H1 (cell line): ENCODE results near the gene PDPK1. TPM values are rescaled to one million over a fixed set of nuclear protein-coding genes. Genes with fewer than 3 reads are reported as not detected.
"Not testable (repeated sequence)": the region's sequence is repeated elsewhere in the genome, so short reads cannot be mapped to it uniquely, and the experiment has no call there.

Experiments used
- CTCF ChIA-PET: fragments of 300-600 bp; sonication (Branson Sonifier 250); formaldehyde crosslinking; loops from one replicate; lab custom pipeline; 2021; ENCODE audit not compliant: partially characterized antibody; lab: Charles Lee
- POLR2A ChIA-PET: fragments of 300-600 bp; sonication (Branson Sonifier 250); formaldehyde crosslinking; loops from one replicate; lab custom pipeline; 2021; ENCODE audit warnings: inconsistent platforms; ENCODE audit not compliant: partially characterized antibody; lab: Charles Lee
- DNase-seq, 2 experiments: peaks; one replicate each; pipeline versions ENCODE4 v3.0.0 to v3.0.0-alpha.2; 2010 to 2022; ENCODE audit warnings: low spot score in 2 of 2, low read depth in 1 of 2, mixed read lengths in 1 of 2
- FAIRE-seq: peaks from 2 replicates; lab custom pipeline; 2011; peaks lifted over from hg19 to GRCh38; lab: Jason Lieb, UNC
- H2AFZ ChIP-seq: 2 replicates; pipeline ENCODE4 v1.8.1; 2012; ENCODE audit warnings: low read length, inconsistent platforms
- H2AK5ac ChIP-seq: 2 replicates; pipeline ENCODE4 v1.6.1; 2013; ENCODE audit warnings: low read depth, low read length
- H2BK120ac ChIP-seq: replicated peaks from 2 replicates; pipeline ENCODE3; 2013; ENCODE audit warnings: low read depth, low read length, inconsistent platforms
- H2BK12ac ChIP-seq: 2 replicates; pipeline ENCODE4 v1.6.1; 2013; ENCODE audit warnings: low read depth, low read length
- H2BK15ac ChIP-seq: 2 replicates; pipeline ENCODE4 v1.6.1; 2013; ENCODE audit warnings: low read length
- H2BK20ac ChIP-seq: 2 replicates; pipeline ENCODE4 v1.6.1; 2013; ENCODE audit warnings: low read length
- H2BK5ac ChIP-seq: 2 replicates; pipeline ENCODE4 v1.6.1; 2013; ENCODE audit warnings: low read depth, low read length
- H3K14ac ChIP-seq: 2 replicates; pipeline ENCODE4 v1.6.1; 2013; ENCODE audit warnings: inconsistent platforms; ENCODE audit not compliant: insufficient read length
- H3K18ac ChIP-seq: 2 replicates; pipeline ENCODE4 v1.6.1; 2013; ENCODE audit warnings: low read length; ENCODE audit errors: extremely low read depth
- H3K23ac ChIP-seq: 2 replicates; pipeline ENCODE4 v1.6.1; 2013; ENCODE audit warnings: inconsistent platforms; ENCODE audit not compliant: insufficient read length
- H3K23me2 ChIP-seq: 2 replicates; pipeline ENCODE4 v1.6.1; 2013; ENCODE audit warnings: low read depth, low read length
- H3K27ac ChIP-seq: 2 replicates; pipeline ENCODE4 v1.6.1; 2011; ENCODE audit warnings: low read depth, low read length, inconsistent platforms
- H3K27me3 ChIP-seq, 4 experiments: replicated peaks in 1 of 4; 1 replicate in 1 of 4; 2 replicates in 3 of 4; pipeline versions ENCODE4 v1.6.1 to v1.8.1; 2011 to 2013; ENCODE audit warnings: low read length in 3 of 4, mild to moderate bottlenecking in 3 of 4, inconsistent platforms in 2 of 4, mixed read lengths in 2 of 4, moderate library complexity in 1 of 4; ENCODE audit not compliant: control insufficient read depth in 3 of 4, insufficient read depth in 3 of 4; ENCODE audit errors: extremely low read depth in 1 of 4
- H3K36me3 ChIP-seq, 4 experiments: 2 replicates each; pipeline versions ENCODE4 v1.6.1 to v1.8.1; 2011 to 2013; ENCODE audit warnings: mild to moderate bottlenecking in 4 of 4, low read length in 3 of 4, moderate library complexity in 2 of 4, control low read depth in 1 of 4, inconsistent platforms in 1 of 4; ENCODE audit not compliant: insufficient read depth in 4 of 4, control insufficient read depth in 2 of 4
- H3K4ac ChIP-seq: replicated peaks from 2 replicates; pipeline ENCODE3; 2013; ENCODE audit warnings: low read length, low read depth, mixed read lengths, inconsistent platforms; ENCODE audit not compliant: insufficient read length
- H3K4me1 ChIP-seq, 4 experiments: replicated peaks in 1 of 4; 1 replicate in 1 of 4; 2 replicates in 3 of 4; pipeline versions ENCODE4 v1.6.1 to v1.8.1; 2011 to 2013; ENCODE audit warnings: low read length in 3 of 4, inconsistent platforms in 2 of 4, mixed read lengths in 1 of 4; ENCODE audit not compliant: insufficient read depth in 4 of 4, control insufficient read depth in 3 of 4
- H3K4me2 ChIP-seq, 2 experiments: 2 replicates each; pipeline versions ENCODE4 v1.6.1 to v1.8.1; 2011 to 2013; ENCODE audit warnings: low read depth in 2 of 2, low read length in 2 of 2, control low read depth in 1 of 2, inconsistent platforms in 1 of 2, mild to moderate bottlenecking in 1 of 2; ENCODE audit not compliant: insufficient read depth in 1 of 2
- H3K4me3 ChIP-seq, 4 experiments: fragments of 200-600, 300-600 bp in 1 of 4; sonication (generic), shearing (Covaris generic), sonication (Bioruptor Twin) in 1 of 4; 2 replicates each; pipeline versions ENCODE4 v1.5.1 to v1.8.1; 2011 to 2016; ENCODE audit warnings: low read length in 4 of 4, low read depth in 3 of 4, control low read depth in 2 of 4, inconsistent platforms in 2 of 4, mild to moderate bottlenecking in 2 of 4, mixed read lengths in 1 of 4, moderate library complexity in 1 of 4; ENCODE audit not compliant: insufficient read depth in 2 of 4; ENCODE audit errors: extremely low read depth in 1 of 4
- H3K56ac ChIP-seq: replicated peaks from 2 replicates; pipeline ENCODE3; 2013; ENCODE audit warnings: low read depth, mild to moderate bottlenecking, mixed read lengths, low read length, inconsistent platforms; ENCODE audit not compliant: insufficient read length
- H3K79me1 ChIP-seq: 2 replicates; pipeline ENCODE4 v1.6.1; 2013; ENCODE audit warnings: low read depth, low read length, control low read depth
- H3K79me2 ChIP-seq, 2 experiments: 2 replicates each; pipeline versions ENCODE4 v1.6.1 to v1.8.1; 2012 to 2013; ENCODE audit warnings: low read length in 2 of 2, mild to moderate bottlenecking in 2 of 2, inconsistent platforms in 1 of 2; ENCODE audit not compliant: insufficient read depth in 2 of 2, control insufficient read depth in 1 of 2
- H3K9ac ChIP-seq, 4 experiments: replicated peaks in 1 of 4; 1 replicate in 1 of 4; 2 replicates in 3 of 4; pipeline versions ENCODE4 v1.6.1 to v1.8.1; 2011 to 2013; ENCODE audit warnings: low read depth in 3 of 4, low read length in 3 of 4, control low read depth in 2 of 4, mild to moderate bottlenecking in 2 of 4, moderate library complexity in 2 of 4, inconsistent platforms in 1 of 4; ENCODE audit errors: extremely low read depth in 1 of 4
- H3K9me3 ChIP-seq, 2 experiments: 2 replicates each; pipeline versions ENCODE4 v1.6.1 to v1.8.1; 2012 to 2013; ENCODE audit warnings: mild to moderate bottlenecking in 2 of 2, moderate library complexity in 2 of 2, control low read depth in 1 of 2, inconsistent platforms in 1 of 2, low read depth in 1 of 2, low read length in 1 of 2, mixed read lengths in 1 of 2; ENCODE audit not compliant: insufficient read depth in 2 of 2
- H4K20me1 ChIP-seq, 2 experiments: replicated peaks in 1 of 2; 2 replicates each; pipeline versions ENCODE3 to v1.8.1; 2011 to 2013; ENCODE audit warnings: inconsistent platforms in 2 of 2, low read length in 2 of 2, mild to moderate bottlenecking in 1 of 2; ENCODE audit not compliant: insufficient read depth in 2 of 2, control insufficient read depth in 1 of 2
- H4K5ac ChIP-seq: 2 replicates; pipeline ENCODE4 v1.6.1; 2013; ENCODE audit warnings: low read length, low read depth, mixed read lengths, inconsistent platforms; ENCODE audit not compliant: insufficient read length
- H4K8ac ChIP-seq: 2 replicates; pipeline ENCODE4 v1.8.0; 2013; ENCODE audit warnings: mild to moderate bottlenecking, moderate library complexity, low read length, inconsistent platforms; ENCODE audit not compliant: insufficient read depth; ENCODE audit errors: extremely low read depth
- H4K91ac ChIP-seq: replicated peaks from 2 replicates; pipeline ENCODE3; 2013; ENCODE audit warnings: low read length, mixed read lengths, inconsistent platforms; ENCODE audit not compliant: insufficient read length
- CTCF ChIP-seq, 3 experiments: IDR thresholded peaks; 1 replicate in 2 of 3; 2 replicates in 1 of 3; pipeline versions ENCODE4 v1.5.1 to v1.6.1; 2011; ENCODE audit warnings: low read length in 3 of 3, mild to moderate bottlenecking in 3 of 3, inconsistent platforms in 2 of 3, low read depth in 1 of 3, moderate library complexity in 1 of 3; ENCODE audit not compliant: insufficient read depth in 1 of 3; ENCODE audit errors: control extremely low read depth in 1 of 3
- WGBS, 2 experiments: shearing (Covaris generic) in 1 of 2; methylation state at CpG; one replicate each; pipeline versions ENCODE4 v1.1.6 to v1.1.7; 2013 to 2015; ENCODE audit warnings: low lambda C conversion rate in 2 of 2, mixed read lengths in 2 of 2, inconsistent platforms in 1 of 2, low coverage in 1 of 2, missing lambda C conversion rate in 1 of 2; ENCODE audit not compliant: insufficient replicate concordance in 2 of 2, insufficient coverage in 1 of 2, insufficient read length in 1 of 2; ENCODE audit errors: extremely low coverage in 1 of 2, missing lambda C conversion rate in 1 of 2; 5-methylcytosine and 5-hydroxymethylcytosine counted together
- polyA plus RNA-seq, 7 experiments: library from polyadenylated mRNA; depleted of rRNA in 3 of 7; stranded (reverse) in 5 of 7; unstranded in 2 of 7; fragments of >200 nt in 5 of 7; fragments of 200-250 nt in 2 of 7; gene quantifications; 1 replicate in 5 of 7; 2 replicates in 1 of 7; 4 replicates in 1 of 7; pipeline versions ENCODE4 v1.2.1 to v1.2.3, GENCODE V29; 2011 to 2013; ENCODE audit warnings: missing spikeins in 2 of 7, mixed read lengths in 2 of 7
- total RNA-seq: library from RNA; stranded (reverse); fragmentation: NEBNext Ultra II Directional; extraction: Animal tissue kit (Norgen Biotek cat#: 25700); gene quantifications from 2 replicates; pipeline ENCODE4 v1.2.1, GENCODE V29; 2021

PDPK1 gene
- total and polyA plus RNA-seq, 2 of the 8 experiments (the other 6 are each of a cell fraction or from before 2014, with no cell fraction given): 17.1 to 27.8 TPM

GRCh38 chr16:2619628-2620027 is 81.8 kb downstream of the PDPK1 start:
- H2BK12ac ChIP-seq, H3K9ac ChIP-seq, H4K8ac ChIP-seq, H2BK5ac ChIP-seq, H3K36me3 ChIP-seq, H3K56ac ChIP-seq, H3K4me1 ChIP-seq, H3K27ac ChIP-seq, H2AFZ ChIP-seq, H3K4me2 ChIP-seq, H3K9me3 ChIP-seq, H2AK5ac ChIP-seq, H4K91ac ChIP-seq, H3K14ac ChIP-seq, H3K23me2 ChIP-seq, H3K79me2 ChIP-seq, H2BK15ac ChIP-seq, H4K5ac ChIP-seq, H3K18ac ChIP-seq, H2BK120ac ChIP-seq, H3K27me3 ChIP-seq, H3K4me3 ChIP-seq, H3K79me1 ChIP-seq, H4K20me1 ChIP-seq, H3K23ac ChIP-seq, CTCF ChIA-PET, POLR2A ChIA-PET, H3K4ac ChIP-seq, H2BK20ac ChIP-seq: not testable (repeated sequence)
- peak in 1 of 2 experiments; percentile 45 for DNase-seq
- FAIRE-seq: peak; percentile 52
- WGBS, 2 experiments: 94% methylated on average over 5 of the region's 12 CpGs; no CpG with 5 or more reads in 1 of the 2 experiments
- peak in 1 of 3 experiments; percentile 32; a peak in 1 of 4 replicates for TF ChIP-seq CTCF (IDR thresholded peaks at IDR 0.05; ENCODE audit: control extremely low read depth in 1 of 3, insufficient read depth in 1 of 3, low read depth in 1 of 3, low read length in 3 of 3)
